ENCODE results near the gene AIFM3.

Gene AIFM3

GRCh38 chr22:20959578-20960461 is 7.2 kb upstream of the AIFM3 start:
- no peak for DNase-seq (ENCODE audit: low read depth)

GRCh38 chr22:20960609-20961008 is 6.4 kb upstream of the AIFM3 start:
- DNase-seq (ENCODE audit: low read depth) = no peak

- DNase-seq (ENCODE audit: low read depth) = no peak
These were observed 4.5 kb upstream of the AIFM3 start for GRCh38 chr22:20962491-20962945.

- DNase-seq (ENCODE audit: low read depth) = no peak
These were observed 3.6 kb upstream of the AIFM3 start for GRCh38 chr22:20963201-20964052.

- DNase-seq (ENCODE audit: low read depth) = no peak
These were observed 2.8 kb upstream of the AIFM3 start for GRCh38 chr22:20964090-20964798.

GRCh38 chr22:20964799-20965103 is 2.3 kb upstream of the AIFM3 start:
- no peak for DNase-seq (ENCODE audit: low read depth)

GRCh38 chr22:20965104-20965887 is 1.8 kb upstream of the AIFM3 start:
- DNase-seq (ENCODE audit: low read depth) = no peak

GRCh38 chr22:20965888-20966855 is 883 bp upstream of the AIFM3 start:
- no peak for DNase-seq (ENCODE audit: low read depth)

GRCh38 chr22:20967697-20968211 is 699 bp downstream of the AIFM3 start:
- no peak for DNase-seq (ENCODE audit: low read depth)

GRCh38 chr22:20968281-20968977 is 1.4 kb downstream of the AIFM3 start:
- no peak for DNase-seq (ENCODE audit: low read depth)

GRCh38 chr22:20970939-20971657 is 4.0 kb downstream of the AIFM3 start:
- DNase-seq (ENCODE audit: low read depth) = no peak

- peak; percentile 38 for DNase-seq (ENCODE audit: low read depth)
These were observed 5.1 kb downstream of the AIFM3 start for GRCh38 chr22:20972014-20972694.

GRCh38 chr22:20972933-20973577 is 6.0 kb downstream of the AIFM3 start:
- DNase-seq (ENCODE audit: low read depth) = no peak

- no peak for DNase-seq (ENCODE audit: low read depth)
These were observed 6.7 kb downstream of the AIFM3 start for GRCh38 chr22:20973634-20974286.

- no peak for DNase-seq (ENCODE audit: low read depth)
These were observed 7.4 kb downstream of the AIFM3 start for GRCh38 chr22:20974336-20974955.

GRCh38 chr22:20975541-20976290 is 8.7 kb downstream of the AIFM3 start:
- DNase-seq (ENCODE audit: low read depth) = no peak

All from ELR (cell line).